PC-9 (cell line): ENCODE results near the gene KCNK15.

Experiments used
- CTCF ChIP-seq: fragments of 200-600 bp; sonication (generic); conservative IDR thresholded peaks from 2 replicates; pipeline ENCODE4 v1.6.1; 2017; ENCODE audit warnings: mixed run types, antibody characterized with exemption, mild to moderate bottlenecking, moderate library complexity
- EZH2 ChIP-seq: fragments of 200-600 bp; sonication (generic); IDR thresholded peaks from 2 replicates; pipeline ENCODE4 v1.8.0; 2017; ENCODE audit warnings: antibody characterized with exemption, low read depth

- TF ChIP-seq CTCF (no peak), EZH2 (no peak)
Measured at GRCh38 chr20:44703956-44704488, 41.6 kb upstream of the KCNK15 start.
